Measurements from ENCODE around the gene MSI2. TPM values are rescaled to one million over a fixed set of nuclear protein-coding genes. Genes with fewer than 3 reads are reported as not detected.

The MSI2 gene
- total RNA-seq, 4 donors from 2014 or later = 27.3 to 50.4 (median 36.8) TPM

GRCh38 chr17:57554826-57555635 lies 298.7 kb downstream of the MSI2 start:
- Histone ChIP-seq H3K9me3 (no peaks in the 10 kb centered on the region), H3K4me1 (peaks cover 0 to 53% (median 27%) of the 10 kb centered on the region in 3 donors), H3K4me3 (no peak overlapping the region), H3K27me3 (no peaks in the 10 kb centered on the region), H3K27ac (no peak overlapping the region), H3K36me3 (no peaks in the 10 kb centered on the region)
- TF ChIP-seq POLR2AphosphoS5 (IDR thresholded peaks at IDR 0.05) = no peak
- TF ChIP-seq EP300 (IDR thresholded peaks at IDR 0.05) = no peak
- TF ChIP-seq POLR2A (IDR thresholded peaks at IDR 0.05) = no peak
- TF ChIP-seq CTCF (IDR thresholded peaks at IDR 0.05) = no peak
- no peak for ATAC-seq
- WGBS, 2 donors (ENCODE audit: low coverage in 1 of 2) = 100% methylated on average over 3 to 4 of the region's 16 CpGs

- Histone ChIP-seq H3K27ac (no peak overlapping the region), H3K36me3 (no peaks in the 10 kb centered on the region), H3K4me1 (peaks cover 0 to 50% (median 27%) of the 10 kb centered on the region in 3 donors), H3K4me3 (no peak overlapping the region), H3K9me3 (no peaks in the 10 kb centered on the region), H3K27me3 (no peaks in the 10 kb centered on the region)
- no peak for ATAC-seq
- TF ChIP-seq POLR2A (IDR thresholded peaks at IDR 0.05) = no peak
- no peak for TF ChIP-seq POLR2AphosphoS5 (IDR thresholded peaks at IDR 0.05)
- no peak for TF ChIP-seq CTCF (IDR thresholded peaks at IDR 0.05)
- TF ChIP-seq EP300 (IDR thresholded peaks at IDR 0.05) = no peak
- no CpG with 5 or more reads among the region's 1 CpG for WGBS, 2 donors (ENCODE audit: low coverage in 1 of 2)
Measured at GRCh38 chr17:57555636-57556175, 299.4 kb downstream of the MSI2 start.

GRCh38 chr17:57556320-57556719 lies 300.0 kb downstream of the MSI2 start:
- TF ChIP-seq POLR2AphosphoS5 (IDR thresholded peaks at IDR 0.05) = no peak
- no peak for TF ChIP-seq EP300 (IDR thresholded peaks at IDR 0.05)
- TF ChIP-seq CTCF (IDR thresholded peaks at IDR 0.05) = no peak
- TF ChIP-seq POLR2A (IDR thresholded peaks at IDR 0.05) = no peak
- Histone ChIP-seq H3K27me3 (no peaks in the 10 kb centered on the region), H3K36me3 (no peaks in the 10 kb centered on the region), H3K27ac (no peak overlapping the region), H3K4me3 (no peak overlapping the region), H3K4me1 (peaks cover 0 to 50% (median 27%) of the 10 kb centered on the region in 3 donors), H3K9me3 (no peaks in the 10 kb centered on the region)
- 80 to 100% methylated on average over 1 to 3 of the region's 5 CpGs for WGBS, 2 donors (ENCODE audit: low coverage in 1 of 2)
- no peak for ATAC-seq

GRCh38 chr17:57556977-57557376 lies 300.7 kb downstream of the MSI2 start:
- H3K9me3 ChIP-seq = no peaks in the 10 kb centered on the region
- H3K36me3 ChIP-seq = no peaks in the 10 kb centered on the region
- WGBS, 2 donors (ENCODE audit: low coverage in 1 of 2) = 89 to 96% methylated on average over 5 to 7 of the region's 8 CpGs
- H3K4me3 ChIP-seq = no peak overlapping the region
- no peak overlapping the region for H3K27ac ChIP-seq
- H3K27me3 ChIP-seq = no peaks in the 10 kb centered on the region
- no peak for ATAC-seq
- TF ChIP-seq POLR2A (IDR thresholded peaks at IDR 0.05) (no peak), EP300 (IDR thresholded peaks at IDR 0.05) (no peak), CTCF (IDR thresholded peaks at IDR 0.05) (no peak), POLR2AphosphoS5 (IDR thresholded peaks at IDR 0.05) (no peak)
- H3K4me1 ChIP-seq = peaks cover 0 to 45% (median 27%) of the 10 kb centered on the region in 3 donors

- Histone ChIP-seq H3K4me3 (no peak overlapping the region), H3K27me3 (no peaks in the 10 kb centered on the region), H3K36me3 (no peaks in the 10 kb centered on the region), H3K27ac (no peak overlapping the region), H3K4me1 (peaks cover 0 to 40% (median 23%) of the 10 kb centered on the region in 3 donors), H3K9me3 (no peaks in the 10 kb centered on the region)
- WGBS, 2 donors (ENCODE audit: low coverage in 1 of 2) = no CpG with 5 or more reads among the region's 4 CpGs
- TF ChIP-seq POLR2A (IDR thresholded peaks at IDR 0.05) (no peak), CTCF (IDR thresholded peaks at IDR 0.05) (no peak), POLR2AphosphoS5 (IDR thresholded peaks at IDR 0.05) (no peak), EP300 (IDR thresholded peaks at IDR 0.05) (no peak)
- no peak for ATAC-seq
Measured at GRCh38 chr17:57557416-57557815, 301.1 kb downstream of the MSI2 start.

Data from gastroesophageal sphincter (tissue), 4 donors.